Hepatocyte (in vitro differentiated cells): ENCODE measurements around the gene FTH1. TPM values are rescaled to one million over a fixed set of nuclear protein-coding genes. Genes with fewer than 3 reads are reported as not detected.

ENCODE experiments used
- DNase-seq: peaks from one replicate; pipeline ENCODE4 v3.0.0-alpha.2; 2016; ENCODE audit warnings: low spot score
- H2AFZ ChIP-seq: fragments of 200-600 bp; sonication (generic); 2 replicates; pipeline ENCODE4 v1.6.0; 2016; ENCODE audit warnings: antibody characterized with exemption, mild to moderate bottlenecking
- H3K27ac ChIP-seq: fragments of 200-600 bp; sonication (generic); 2 replicates; pipeline ENCODE4 v1.5.1; 2016; ENCODE audit warnings: mild to moderate bottlenecking
- H3K27me3 ChIP-seq: fragments of 200-600 bp; sonication (generic); 2 replicates; pipeline ENCODE4 v1.6.1; 2016
- H3K36me3 ChIP-seq: fragments of 200-600 bp; sonication (generic); replicated peaks from 2 replicates; pipeline ENCODE4 v1.5.1; 2016; ENCODE audit warnings: low read depth; ENCODE audit not compliant: insufficient read depth
- H3K4me1 ChIP-seq: fragments of 200-600 bp; sonication (generic); 2 replicates; pipeline ENCODE4 v1.5.1; 2016; ENCODE audit warnings: mild to moderate bottlenecking, moderate library complexity; ENCODE audit not compliant: insufficient read depth
- H3K4me2 ChIP-seq: fragments of 200-600 bp; sonication (generic); 2 replicates; pipeline ENCODE4 v1.6.0; 2016
- H3K4me3 ChIP-seq: fragments of 200-600 bp; sonication (generic); 2 replicates; pipeline ENCODE4 v1.5.1; 2016; ENCODE audit warnings: mild to moderate bottlenecking
- H3K79me2 ChIP-seq: fragments of 200-600 bp; sonication (generic); 2 replicates; pipeline ENCODE4 v1.6.0; 2017; ENCODE audit warnings: mild to moderate bottlenecking
- H3K9me2 ChIP-seq: fragments of 200-600 bp; sonication (generic); replicated peaks from 2 replicates; pipeline ENCODE4 v1.6.0; 2017; ENCODE audit warnings: mild to moderate bottlenecking; ENCODE audit not compliant: insufficient read depth
- H3K9me3 ChIP-seq: fragments of 200-600 bp; sonication (generic); 2 replicates; pipeline ENCODE4 v1.5.1; 2016; ENCODE audit warnings: low read depth, mild to moderate bottlenecking
- H4K20me1 ChIP-seq: fragments of 200-600 bp; sonication (generic); 2 replicates; pipeline ENCODE4 v1.6.0; 2016; ENCODE audit warnings: mild to moderate bottlenecking; ENCODE audit not compliant: insufficient read depth, poor library complexity, severe bottlenecking
- EZH2 ChIP-seq: fragments of 200-600 bp; sonication (generic); IDR thresholded peaks from 2 replicates; pipeline ENCODE4 v1.6.1; 2016; ENCODE audit warnings: antibody characterized with exemption, mild to moderate bottlenecking, borderline replicate concordance
- EZH2phosphoT487 ChIP-seq: fragments of 200-600 bp; sonication (generic); IDR thresholded peaks from one replicate; pipeline ENCODE4 v1.6.1; 2018; ENCODE audit warnings: antibody characterized with exemption, mild to moderate bottlenecking, low read depth, moderate library complexity; ENCODE audit not compliant: unreplicated experiment, severe bottlenecking
- WGBS: methylation state at CpG from one replicate; pipeline ENCODE4 v1.1.6; 2016; ENCODE audit warnings: low lambda C conversion rate; ENCODE audit errors: missing lambda C conversion rate; 5-methylcytosine and 5-hydroxymethylcytosine counted together
- polyA plus RNA-seq: library from polyadenylated mRNA; unstranded; fragments of >200 nt; fragmentation: Nextera tagmentation; extraction: Ambion mirVana; gene quantifications from 2 replicates; pipeline ENCODE4 v1.2.1, GENCODE V29; 2016
- total RNA-seq: library from RNA; depleted of rRNA; stranded (reverse); fragments of >200 nt; gene quantifications from 2 replicates; pipeline ENCODE4 v1.2.3, GENCODE V29; 2014
- TF ChIP-seq, protein P1 (sequence below): fragments of 200-600 bp; sonication (generic); IDR thresholded peaks from 2 replicates; pipeline ENCODE4 v1.5.1; 2016; ENCODE audit warnings: antibody characterized with exemption, mild to moderate bottlenecking; ENCODE audit not compliant: poor library complexity

FTH1 gene
- total and polyA plus RNA-seq, 2 experiments from 2014 or later, result 1,071 to 8,694 TPM

DNA sequence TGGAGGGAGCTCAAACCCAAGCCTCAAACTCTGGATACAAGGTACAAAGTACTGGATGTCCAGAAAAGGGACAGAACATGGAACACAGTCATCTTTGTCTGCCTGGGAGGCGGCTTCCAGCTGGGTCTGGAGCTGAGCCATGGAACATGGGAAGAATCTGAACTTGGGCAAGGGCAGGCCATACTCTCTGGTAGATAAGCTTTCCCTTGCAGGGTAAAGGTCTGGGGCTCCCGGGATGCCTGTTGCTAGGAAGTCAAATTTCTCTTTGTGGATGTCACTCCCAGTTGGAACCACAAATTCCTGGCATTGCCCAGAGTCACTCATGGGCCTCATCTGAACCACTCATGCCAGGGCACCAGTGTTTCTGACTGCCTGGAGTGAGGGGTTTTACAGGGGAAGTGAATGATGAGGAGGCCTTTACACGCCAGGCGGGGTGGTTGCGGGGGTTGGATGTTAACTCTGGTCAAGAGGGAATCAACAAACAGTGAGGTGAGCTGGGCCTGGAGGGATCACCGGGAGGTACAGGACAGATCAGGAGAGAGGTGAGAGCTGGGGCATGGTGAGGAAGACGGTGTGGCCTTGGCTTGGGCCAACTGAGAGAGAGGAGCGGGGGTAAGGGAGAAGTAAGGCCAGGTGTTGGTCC lies 5.7 kb downstream of the FTH1 start:
- TF ChIP-seq, protein P1, sequence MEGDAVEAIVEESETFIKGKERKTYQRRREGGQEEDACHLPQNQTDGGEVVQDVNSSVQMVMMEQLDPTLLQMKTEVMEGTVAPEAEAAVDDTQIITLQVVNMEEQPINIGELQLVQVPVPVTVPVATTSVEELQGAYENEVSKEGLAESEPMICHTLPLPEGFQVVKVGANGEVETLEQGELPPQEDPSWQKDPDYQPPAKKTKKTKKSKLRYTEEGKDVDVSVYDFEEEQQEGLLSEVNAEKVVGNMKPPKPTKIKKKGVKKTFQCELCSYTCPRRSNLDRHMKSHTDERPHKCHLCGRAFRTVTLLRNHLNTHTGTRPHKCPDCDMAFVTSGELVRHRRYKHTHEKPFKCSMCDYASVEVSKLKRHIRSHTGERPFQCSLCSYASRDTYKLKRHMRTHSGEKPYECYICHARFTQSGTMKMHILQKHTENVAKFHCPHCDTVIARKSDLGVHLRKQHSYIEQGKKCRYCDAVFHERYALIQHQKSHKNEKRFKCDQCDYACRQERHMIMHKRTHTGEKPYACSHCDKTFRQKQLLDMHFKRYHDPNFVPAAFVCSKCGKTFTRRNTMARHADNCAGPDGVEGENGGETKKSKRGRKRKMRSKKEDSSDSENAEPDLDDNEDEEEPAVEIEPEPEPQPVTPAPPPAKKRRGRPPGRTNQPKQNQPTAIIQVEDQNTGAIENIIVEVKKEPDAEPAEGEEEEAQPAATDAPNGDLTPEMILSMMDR, result no peak
- TF ChIP-seq EZH2 (no peak), EZH2phosphoT487 (no peak)
- DNase-seq, result peak; percentile 75

GRCh38 chr11:61960532-61960931 lies 6.9 kb downstream of the FTH1 start:
- Histone ChIP-seq H3K4me1 (peaks cover 25% of the 10 kb centered on the region), H3K27me3 (no peaks in the 10 kb centered on the region), H2AFZ (no peak overlapping the region), H3K27ac (peak overlapping the region; percentile 98), H3K36me3 (no peaks in the 10 kb centered on the region), H3K4me3 (no peak overlapping the region), H4K20me1 (peaks cover 16% of the 10 kb centered on the region), H3K9me3 (no peaks in the 10 kb centered on the region), H3K79me2 (peaks cover 15% of the 10 kb centered on the region), H3K4me2 (no peak overlapping the region), H3K9me2 (no peaks in the 10 kb centered on the region)
- 86% methylated on average over 3 of the region's 3 CpGs for WGBS
- no peak for TF ChIP-seq EZH2
- TF ChIP-seq, protein P1, result no peak
- no peak for TF ChIP-seq EZH2phosphoT487
- DNase-seq, result no peak

More for the DNA sequence above, 5.7 kb downstream of the FTH1 start:
- Histone ChIP-seq H3K4me1 (peaks cover 21% of the 10 kb centered on the region), H3K79me2 (peaks cover 26% of the 10 kb centered on the region), H3K36me3 (no peaks in the 10 kb centered on the region), H3K4me2 (peak overlapping the region; percentile 4), H4K20me1 (peaks cover 28% of the 10 kb centered on the region), H3K27me3 (no peaks in the 10 kb centered on the region), H3K27ac (peak overlapping the region; percentile 98), H3K4me3 (no peak overlapping the region), H3K9me2 (no peaks in the 10 kb centered on the region), H3K9me3 (no peaks in the 10 kb centered on the region), H2AFZ (no peak overlapping the region)
- 83% methylated on average over 8 of the region's 8 CpGs for WGBS

DNA sequence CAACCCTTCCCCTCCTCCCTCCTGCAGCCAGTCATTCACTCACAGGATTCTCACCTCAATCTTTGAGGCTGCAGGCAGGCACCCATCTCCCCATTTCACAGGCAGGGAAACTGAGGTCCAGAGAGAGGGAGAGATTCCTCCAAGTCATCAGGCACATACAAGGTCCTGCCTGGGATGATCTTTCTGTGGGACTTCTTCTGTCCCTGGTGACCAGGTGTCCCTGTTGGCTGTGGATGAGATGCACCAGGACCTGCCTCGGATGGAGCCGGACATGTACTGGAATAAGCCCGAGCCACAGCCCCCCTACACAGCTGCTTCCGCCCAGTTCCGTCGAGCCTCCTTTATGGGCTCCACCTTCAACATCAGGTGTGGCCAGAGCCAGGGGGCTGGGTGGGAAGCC lies 7.8 kb downstream of the FTH1 start:
- H3K27me3 ChIP-seq, result no peaks in the 10 kb centered on the region
- no peak overlapping the region for H3K4me2 ChIP-seq
- no peaks in the 10 kb centered on the region for H3K9me3 ChIP-seq
- DNase-seq, result no peak
- H3K27ac ChIP-seq, result peak overlapping the region; percentile 98
- no peak overlapping the region for H2AFZ ChIP-seq
- H3K9me2 ChIP-seq, result no peaks in the 10 kb centered on the region
- 92% methylated on average over 6 of the region's 6 CpGs for whole genome bisulfite sequencing
- peaks cover 8% of the 10 kb centered on the region for H4K20me1 ChIP-seq
- no peak overlapping the region for H3K4me3 ChIP-seq
- TF ChIP-seq EZH2phosphoT487 (no peak), EZH2 (no peak)
- TF ChIP-seq, protein P1, result no peak
- H3K36me3 ChIP-seq, result no peaks in the 10 kb centered on the region
- H3K4me1 ChIP-seq, result peaks cover 30% of the 10 kb centered on the region
- peaks cover 6% of the 10 kb centered on the region for H3K79me2 ChIP-seq
